Uterus (tissue), 4 donors: Measurements from ENCODE around the gene SMC1A. TPM values are rescaled to one million over a fixed set of nuclear protein-coding genes. Genes with fewer than 3 reads are reported as not detected.
"Not testable (repeated sequence)": the region's sequence is repeated elsewhere in the genome, so short reads cannot be mapped to it uniquely, and the experiment has no call there.

Source experiments
- DNase-seq, 2 donors: peaks; one replicate each; pipeline ENCODE4 v3.0.0-alpha.2; 2019 to 2020
- H3K27ac ChIP-seq, 2 donors: fragments of 200-600 bp; sonication (generic); 1 replicate in 1 of 2; 2 replicates in 1 of 2; pipeline ENCODE4 v1.5.1; 2016 to 2018
- H3K27me3 ChIP-seq, 2 donors: fragments of 200-600 bp; sonication (generic); one replicate each; pipeline ENCODE4 v1.5.1; 2018 to 2019; ENCODE audit warnings: control low read depth in 1 of 2
- H3K36me3 ChIP-seq, 2 donors: fragments of 200-600 bp; sonication (generic); one replicate each; pipeline ENCODE4 v1.5.1; 2019; ENCODE audit warnings: control low read depth in 1 of 2
- H3K4me1 ChIP-seq, 2 donors: fragments of 200-600 bp; sonication (generic); one replicate each; pipeline ENCODE4 v1.5.1; 2018 to 2019; ENCODE audit warnings: control low read depth in 1 of 2
- H3K4me3 ChIP-seq, 2 donors: fragments of 200-600 bp; sonication (generic); 1 replicate in 1 of 2; 2 replicates in 1 of 2; pipeline ENCODE4 v1.5.1; 2018 to 2019; ENCODE audit warnings: mild to moderate bottlenecking in 1 of 2
- H3K9me3 ChIP-seq, 2 donors: fragments of 200-600 bp; sonication (generic); one replicate each; pipeline ENCODE4 v1.5.1; 2019; ENCODE audit warnings: control low read depth in 1 of 2
- POLR2A ChIP-seq, 2 donors: fragments of 450-650 bp; IDR thresholded peaks; one replicate each; pipeline ENCODE4 v1.6.1; 2016; ENCODE audit warnings: antibody characterized with exemption in 2 of 2, mild to moderate bottlenecking in 1 of 2, moderate library complexity in 1 of 2
- intact Hi-C: fragments of 100-400 bp; cut with DNase I; formaldehyde crosslinking; loops from one replicate; pipeline ENCODE4 v1.15.1; 2023; ENCODE audit warnings: low total_unique reads
- total RNA-seq, 4 donors: library from RNA; depleted of rRNA in 3 of 4; stranded (reverse); fragments of >200 nt in 3 of 4; gene quantifications; one replicate each; pipeline versions ENCODE4 v1.1.0 to v1.2.4, GENCODE V29; 2014 to 2023
- TF ChIP-seq, protein P1 (sequence below), 4 experiments: fragments of 200-600 bp in 2 of 4; fragments of 450-650 bp in 2 of 4; sonication (generic) in 2 of 4; IDR thresholded peaks; one replicate each; pipeline ENCODE4 v1.5.1; 2016 to 2019; ENCODE audit warnings: antibody characterized with exemption in 4 of 4, mild to moderate bottlenecking in 2 of 4, moderate library complexity in 1 of 4
- donor health status: DM: yes; HTN: yes; CAD: no.

Gene SMC1A
- total RNA-seq, 4 donors from 2014 or later, result 34.8 to 85.5 (median 40.8) TPM

DNA sequence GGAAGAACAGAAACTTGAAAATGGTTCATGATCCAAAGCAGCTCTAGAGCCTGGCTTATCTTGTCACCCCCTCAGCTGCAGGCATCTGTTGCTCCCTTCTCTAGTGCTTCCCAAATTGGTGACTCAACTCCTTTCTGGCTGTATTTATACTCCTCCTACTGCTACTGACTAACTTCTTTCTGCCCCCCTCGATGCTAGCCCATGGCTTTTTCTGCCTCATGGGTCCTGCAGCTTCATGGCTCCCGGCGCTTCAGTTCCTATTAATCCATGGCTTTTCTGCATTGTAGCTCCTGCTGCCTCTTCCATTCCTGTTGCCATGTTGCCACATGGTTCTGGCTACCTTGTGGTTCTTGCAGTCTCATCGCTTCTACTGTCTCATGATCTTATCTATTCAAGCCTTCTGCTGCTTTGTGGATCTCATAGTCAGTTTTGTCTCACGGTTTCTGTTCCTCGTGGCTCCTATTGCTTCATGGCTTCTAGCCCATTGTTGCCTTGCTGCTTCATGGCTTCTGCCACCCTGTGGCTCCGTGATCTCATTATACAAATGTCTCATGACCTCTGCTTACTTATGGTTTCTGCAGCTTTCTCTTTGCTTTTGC lies 48.1 kb downstream of the SMC1A start:
- Histone ChIP-seq H3K4me3 (no peak overlapping the region), H3K9me3 (no peaks in the 10 kb centered on the region), H3K27me3 (no peaks in the 10 kb centered on the region), H3K27ac (no peak overlapping the region), H3K4me1 (no peaks in the 10 kb centered on the region), H3K36me3 (no peaks in the 10 kb centered on the region)
- TF ChIP-seq, protein P1, sequence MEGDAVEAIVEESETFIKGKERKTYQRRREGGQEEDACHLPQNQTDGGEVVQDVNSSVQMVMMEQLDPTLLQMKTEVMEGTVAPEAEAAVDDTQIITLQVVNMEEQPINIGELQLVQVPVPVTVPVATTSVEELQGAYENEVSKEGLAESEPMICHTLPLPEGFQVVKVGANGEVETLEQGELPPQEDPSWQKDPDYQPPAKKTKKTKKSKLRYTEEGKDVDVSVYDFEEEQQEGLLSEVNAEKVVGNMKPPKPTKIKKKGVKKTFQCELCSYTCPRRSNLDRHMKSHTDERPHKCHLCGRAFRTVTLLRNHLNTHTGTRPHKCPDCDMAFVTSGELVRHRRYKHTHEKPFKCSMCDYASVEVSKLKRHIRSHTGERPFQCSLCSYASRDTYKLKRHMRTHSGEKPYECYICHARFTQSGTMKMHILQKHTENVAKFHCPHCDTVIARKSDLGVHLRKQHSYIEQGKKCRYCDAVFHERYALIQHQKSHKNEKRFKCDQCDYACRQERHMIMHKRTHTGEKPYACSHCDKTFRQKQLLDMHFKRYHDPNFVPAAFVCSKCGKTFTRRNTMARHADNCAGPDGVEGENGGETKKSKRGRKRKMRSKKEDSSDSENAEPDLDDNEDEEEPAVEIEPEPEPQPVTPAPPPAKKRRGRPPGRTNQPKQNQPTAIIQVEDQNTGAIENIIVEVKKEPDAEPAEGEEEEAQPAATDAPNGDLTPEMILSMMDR (IDR thresholded peaks at IDR 0.05), result no peak
- no peak for TF ChIP-seq POLR2A (IDR thresholded peaks at IDR 0.05)
- DNase-seq, result no peak
- intact Hi-C loops, result no loop called here

DNA sequence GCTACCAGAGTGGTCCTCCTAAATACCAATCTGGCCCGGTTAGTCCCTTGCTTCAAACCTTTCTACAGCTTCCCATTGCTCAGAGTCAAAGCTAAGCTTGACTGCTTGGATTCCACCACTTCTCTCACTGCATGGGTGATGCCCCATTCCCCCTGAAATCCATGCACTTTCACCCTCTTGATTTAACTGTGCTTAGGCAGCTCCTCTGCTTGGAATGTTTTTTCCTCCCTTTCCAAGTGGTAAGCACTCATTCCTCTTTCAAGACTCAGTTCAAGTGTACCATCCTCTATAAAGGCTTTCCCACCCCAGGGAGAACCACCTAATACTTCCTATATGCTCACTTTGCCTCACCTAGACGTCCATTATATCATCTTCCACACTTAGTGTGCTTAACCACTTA lies 49.1 kb downstream of the SMC1A start:
- no peak for DNase-seq
- no peaks in the 10 kb centered on the region for H3K27me3 ChIP-seq
- intact Hi-C loops, result no loop called here
- no peak overlapping the region for H3K27ac ChIP-seq
- no peak for TF ChIP-seq POLR2A (IDR thresholded peaks at IDR 0.05)
- TF ChIP-seq, protein P1 (IDR thresholded peaks at IDR 0.05), result no peak
- no peak overlapping the region for H3K4me3 ChIP-seq
- no peaks in the 10 kb centered on the region for H3K4me1 ChIP-seq
- no peaks in the 10 kb centered on the region for H3K36me3 ChIP-seq
- H3K9me3 ChIP-seq, result no peaks in the 10 kb centered on the region

DNA sequence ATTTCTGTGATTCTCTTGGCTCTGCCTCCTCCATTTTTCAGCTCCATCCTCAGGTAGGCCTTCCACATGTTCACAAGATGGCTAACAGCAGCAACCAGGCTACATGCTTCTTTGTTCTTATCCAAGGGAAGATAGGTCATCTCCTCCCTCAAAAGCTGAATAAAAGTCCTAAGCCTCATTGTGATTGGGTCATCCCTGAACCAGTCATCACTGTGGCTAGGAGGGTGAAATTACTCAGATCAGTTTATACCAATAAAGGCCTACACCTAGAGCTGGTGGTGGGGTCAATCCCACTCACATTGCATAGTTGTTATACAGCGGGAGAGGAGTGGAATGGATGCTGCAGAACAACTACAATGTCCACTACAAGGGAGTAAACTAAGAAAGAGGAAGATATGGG lies 56.0 kb downstream of the SMC1A start:
- DNase-seq, H3K4me3 ChIP-seq, H3K36me3 ChIP-seq, H3K27ac ChIP-seq, intact Hi-C loops, H3K27me3 ChIP-seq, H3K4me1 ChIP-seq, H3K9me3 ChIP-seq: not testable (repeated sequence)

DNA sequence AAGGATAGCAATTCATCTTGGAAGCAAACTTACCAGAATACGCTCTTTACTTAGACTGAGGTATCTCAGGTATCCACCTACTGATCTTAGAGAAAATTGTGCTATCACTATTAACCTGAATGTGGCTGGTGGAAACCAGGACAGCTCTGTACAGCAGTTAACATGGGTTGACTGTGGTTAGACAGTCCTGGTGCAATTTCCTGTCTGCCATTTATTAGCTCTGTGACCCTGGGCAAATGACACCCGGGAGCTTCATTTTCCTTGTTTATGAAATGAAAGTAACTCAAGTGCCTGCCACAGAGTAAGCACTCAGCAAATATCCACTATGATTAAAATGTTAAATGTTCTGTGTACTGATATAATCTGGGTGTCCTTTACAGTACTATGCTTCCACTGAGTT lies 60.0 kb downstream of the SMC1A start:
- no peaks in the 10 kb centered on the region for H3K27me3 ChIP-seq
- intact Hi-C loops, result no loop called here

DNA sequence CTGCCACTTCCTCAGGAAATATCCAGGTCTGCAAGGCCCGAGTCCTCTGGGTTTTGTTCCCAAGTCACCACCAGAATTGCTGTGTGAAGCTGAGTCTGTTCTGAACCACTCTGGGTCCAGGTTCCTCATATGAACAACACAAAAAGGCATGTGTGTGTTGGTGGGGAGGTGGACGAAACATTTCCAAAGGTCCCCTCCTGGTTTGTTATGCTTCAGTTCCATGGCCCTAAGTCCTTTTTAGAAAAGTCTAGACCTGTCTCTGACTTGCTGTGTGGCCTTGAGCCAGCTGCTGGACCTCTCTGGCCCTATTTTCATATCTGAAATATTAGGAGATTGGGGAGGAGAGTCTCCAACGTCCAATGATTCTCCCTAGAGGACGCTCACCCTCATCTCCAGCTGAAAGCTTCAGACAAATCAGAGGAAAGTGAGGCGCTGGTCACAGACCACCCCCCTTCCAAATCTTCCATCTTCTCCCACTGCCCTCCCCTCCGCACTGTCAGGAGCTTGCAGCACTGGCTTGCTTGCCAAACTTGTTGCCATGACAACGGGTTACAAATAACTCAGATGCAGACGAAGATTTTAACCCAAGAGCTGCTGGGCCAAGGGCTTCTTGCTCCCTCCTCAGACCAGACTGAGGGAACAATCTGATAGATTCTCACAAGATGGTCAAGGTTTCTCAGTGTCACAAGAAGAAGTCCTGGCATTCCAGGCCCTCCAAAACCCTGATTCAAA lies 64.5 kb downstream of the SMC1A start:
- DNase-seq, result no peak

More for the DNA sequence above, 60.0 kb downstream of the SMC1A start:
- Histone ChIP-seq H3K4me3 (no peak overlapping the region), H3K9me3 (no peaks in the 10 kb centered on the region), H3K27ac (no peak overlapping the region), H3K4me1 (no peaks in the 10 kb centered on the region), H3K36me3 (no peaks in the 10 kb centered on the region)
- TF ChIP-seq, protein P1 (IDR thresholded peaks at IDR 0.05), result no peak
- no peak for TF ChIP-seq POLR2A (IDR thresholded peaks at IDR 0.05)
- DNase-seq, result no peak

More for the DNA sequence above, 64.5 kb downstream of the SMC1A start:
- intact Hi-C loops, result no loop called here
- Histone ChIP-seq H3K4me3 (no peak overlapping the region), H3K9me3 (no peaks in the 10 kb centered on the region), H3K4me1 (no peaks in the 10 kb centered on the region), H3K36me3 (no peaks in the 10 kb centered on the region), H3K27ac (no peak overlapping the region), H3K27me3 (no peaks in the 10 kb centered on the region)
- TF ChIP-seq, protein P1 (IDR thresholded peaks at IDR 0.05), result no peak
- TF ChIP-seq POLR2A (IDR thresholded peaks at IDR 0.05), result no peak
